K562 (cell line): ENCODE results near the gene CPA3. TPM values are rescaled to one million over a fixed set of nuclear protein-coding genes. Genes with fewer than 3 reads are reported as not detected.

Source experiments
- ATAC-seq: fragments of 200-7000 bp; cut with Tn5 transposase; 3 replicates; pipeline ENCODE4 v1.9.1; 2020; ENCODE audit warnings: moderate library complexity
- BruUV-seq: library from RNA; stranded (reverse); fragments of 400-500 nt; replicated peaks from 2 replicates; lab custom pipeline; 2021; lab: Mats Ljungman, UMichigan
- CTCF ChIA-PET: fragments of 300-600 bp; formaldehyde crosslinking; extraction: SDS; loops from one replicate; lab custom pipeline; 2021; ENCODE audit warnings: low intra/inter-chr PET ratio; lab: Yijun Ruan, JAX
- POLR2A ChIA-PET: fragments of 300-600, 350-650 bp; sonication (Branson Sonifier 250); formaldehyde crosslinking; extraction: SDS; loops from one replicate; lab custom pipeline; 2021; ENCODE audit warnings: antibody characterized with exemption, inconsistent platforms; lab: Yijun Ruan, JAX
- DNase-seq, 4 experiments: peaks; one replicate each; pipeline versions ENCODE4 v3.0.0 to v3.0.0-alpha.2; 2011 to 2018; ENCODE audit warnings: low spot score in 3 of 4, mixed read lengths in 3 of 4; ENCODE audit errors: extremely low read depth in 1 of 4
- FAIRE-seq: peaks from 2 replicates; lab custom pipeline; 2011; peaks lifted over from hg19 to GRCh38; lab: Jason Lieb, UNC
- H2AFZ ChIP-seq: 2 replicates; pipeline ENCODE4 v1.6.0; 2011; ENCODE audit warnings: low read depth, low read length, control low read depth, inconsistent platforms
- H3K27ac ChIP-seq: fragments of 200-600 bp; 3 replicates; pipeline ENCODE4 v1.8.0; 2011; ENCODE audit warnings: low read depth, mild to moderate bottlenecking, control low read depth, inconsistent platforms, low read length, moderate library complexity, mixed read lengths; ENCODE audit errors: extremely low read depth
- H3K27me3 ChIP-seq, 2 experiments: fragments of 300-600 bp in 1 of 2; 2 replicates in 1 of 2; 3 replicates in 1 of 2; pipeline versions ENCODE4 v1.6.0 to v1.8.0; 2011; ENCODE audit warnings: inconsistent platforms in 2 of 2, low read length in 2 of 2, mild to moderate bottlenecking in 1 of 2, mixed read lengths in 1 of 2, moderate library complexity in 1 of 2; ENCODE audit not compliant: control insufficient read depth in 2 of 2, insufficient read depth in 2 of 2
- H3K36me3 ChIP-seq: fragments of 300-600 bp; 3 replicates; pipeline ENCODE4 v1.8.0; 2011; ENCODE audit warnings: mild to moderate bottlenecking, low read length, inconsistent platforms; ENCODE audit not compliant: control insufficient read depth, insufficient read depth
- H3K4me1 ChIP-seq, 2 experiments: fragments of 200-600 bp in 1 of 2; replicated peaks in 1 of 2; 2 replicates in 1 of 2; 3 replicates in 1 of 2; pipeline versions ENCODE4 v1.5.1 to v1.8.0; 2011; ENCODE audit warnings: inconsistent platforms in 2 of 2, low read length in 2 of 2, mild to moderate bottlenecking in 1 of 2, mixed read lengths in 1 of 2, moderate library complexity in 1 of 2; ENCODE audit not compliant: control insufficient read depth in 2 of 2, insufficient read depth in 2 of 2
- H3K4me2 ChIP-seq: 2 replicates; pipeline ENCODE4 v1.6.1; 2011; ENCODE audit warnings: low read length, control low read depth, inconsistent platforms, mixed read lengths; ENCODE audit not compliant: insufficient read depth
- H3K4me3 ChIP-seq: fragments of 200-600 bp; sonication (generic), shearing (Covaris generic); 2 replicates; pipeline ENCODE4 v1.5.1; 2016; ENCODE audit warnings: control low read depth, inconsistent platforms
- H3K79me2 ChIP-seq: fragments of 200-600 bp; 3 replicates; pipeline ENCODE4 v1.8.0; 2011; ENCODE audit warnings: low read length, inconsistent platforms; ENCODE audit not compliant: control insufficient read depth, insufficient read depth
- H3K9ac ChIP-seq, 2 experiments: 2 replicates each; pipeline versions ENCODE4 v1.6.0 to v1.6.1; 2011; ENCODE audit warnings: low read depth in 2 of 2, low read length in 2 of 2, control low read depth in 1 of 2, inconsistent platforms in 1 of 2, mild to moderate bottlenecking in 1 of 2, mixed read lengths in 1 of 2; ENCODE audit not compliant: insufficient read depth in 1 of 2
- H3K9me1 ChIP-seq: one replicate; pipeline ENCODE4 v1.6.0; 2011; ENCODE audit warnings: inconsistent platforms, mild to moderate bottlenecking, low read length, moderate library complexity; ENCODE audit not compliant: control insufficient read depth, insufficient read depth
- H3K9me3 ChIP-seq: replicated peaks from 2 replicates; pipeline ENCODE4 v1.5.1; 2011; ENCODE audit warnings: low read depth, low read length, inconsistent platforms; ENCODE audit not compliant: control insufficient read depth, insufficient read depth
- H4K20me1 ChIP-seq: replicated peaks from 2 replicates; pipeline ENCODE4 v1.6.1; 2011; ENCODE audit warnings: low read length, inconsistent platforms, mixed read lengths; ENCODE audit not compliant: control insufficient read depth, insufficient read depth
- C11orf30 ChIP-seq: fragments of 450-650 bp; IDR thresholded peaks from 2 replicates; pipeline ENCODE4 v1.6.1; 2016; ENCODE audit warnings: low read depth, mild to moderate bottlenecking
- MAFF ChIP-seq: IDR thresholded peaks from 2 replicates; pipeline ENCODE4 v1.6.1; 2012; ENCODE audit warnings: low read length, improper control_type of control experiment
- MAFK ChIP-seq: IDR thresholded peaks from 2 replicates; pipeline ENCODE4 v1.6.1; 2011; ENCODE audit warnings: low read length, improper control_type of control experiment
- NKRF ChIP-seq: fragments of 450-650 bp; IDR thresholded peaks from 2 replicates; pipeline ENCODE4 v1.6.1; 2016; ENCODE audit warnings: borderline replicate concordance
- ZBTB43 ChIP-seq: sonication (generic); formaldehyde crosslinking; IDR thresholded peaks from 2 replicates; pipeline ENCODE4 v1.8.0; 2023; ENCODE audit warnings: mild to moderate bottlenecking, missing genetic modification reagents
- ZNF316 ChIP-seq: fragments of 450-650 bp; IDR thresholded peaks from 2 replicates; pipeline ENCODE4 v1.6.1; 2016
- WGBS: fragments of 100-300 bp; shearing (Covaris generic); methylation state at CpG from one replicate; pipeline ENCODE4 v1.1.6; 2016; ENCODE audit warnings: low coverage, mixed read lengths; ENCODE audit not compliant: insufficient coverage; ENCODE audit errors: missing lambda C conversion rate; 5-methylcytosine and 5-hydroxymethylcytosine counted together
- in situ Hi-C: fragments of 300-500 bp; cut with MboI; formaldehyde crosslinking; loops from 4 replicates; pipeline ENCODE4 v1.15.0; 2018; ENCODE audit warnings: inconsistent platforms, mixed read lengths
- intact Hi-C: fragments of 100-400 bp; cut with micrococcal nuclease; formaldehyde crosslinking; loops from 2 replicates; pipeline ENCODE4 v1.14.2; 2022
- polyA plus RNA-seq, 8 experiments: library from polyadenylated mRNA; depleted of rRNA in 4 of 8; stranded (reverse) in 5 of 8; unstranded in 3 of 8; fragments of >200 nt; fragmentation: Nextera tagmentation in 2 of 8; fragmentation: Illumina TruSeq in 1 of 8; extraction: Ambion mirVana in 2 of 8; extraction: Trizol in 1 of 8; gene quantifications; 2 replicates each; pipeline versions ENCODE4 v1.2.1 to v1.2.3, GENCODE V29; 2011 to 2014; ENCODE audit warnings: inconsistent platforms in 1 of 8, missing spikeins in 1 of 8
- total RNA-seq, 7 experiments: library from RNA; depleted of rRNA in 6 of 7; stranded (reverse); fragments of >200 nt in 6 of 7; fragmentation: Illumina TruSeq in 2 of 7; extraction: Trizol in 2 of 7; gene quantifications; 2 replicates each; pipeline versions ENCODE4 v1.2.1 to v1.2.3, GENCODE V29; 2011 to 2021; ENCODE audit warnings: low replicate concordance in 1 of 7

The CPA3 gene
- total and polyA plus RNA-seq, 9 of the 15 experiments (the other 6 are each of a cell fraction or from before 2014, with no cell fraction given), result not detected

GRCh38 chr3:148889828-148890227 is 24.7 kb downstream of the CPA3 start:
- no peaks in the 10 kb centered on the region for H4K20me1 ChIP-seq
- H3K27me3 ChIP-seq, result no peaks in the 10 kb centered on the region
- POLR2A ChIA-PET, result no interaction called here
- no peak overlapping the region for H2AFZ ChIP-seq
- H3K4me1 ChIP-seq, result no peaks in the 10 kb centered on the region
- no peaks in the 10 kb centered on the region for H3K9me3 ChIP-seq
- intact Hi-C loops (no loop called here), in situ Hi-C loops (no loop called here)
- no TSS peak for BruUV-seq
- no peak overlapping the region for H3K27ac ChIP-seq
- no peaks in the 10 kb centered on the region for H3K79me2 ChIP-seq
- peak; percentile 59 for TF ChIP-seq C11orf30
- TF ChIP-seq MAFF, result peak; percentile 72
- TF ChIP-seq ZNF316, result peak; percentile 65
- peak; percentile 71 for TF ChIP-seq MAFK
- TF ChIP-seq NKRF, result no peak
- no peak for TF ChIP-seq ZBTB43 (CRISPR knock-in tag)
- CTCF ChIA-PET, result no interaction called here
- H3K36me3 ChIP-seq, result no peaks in the 10 kb centered on the region
- no peak overlapping the region for H3K9ac ChIP-seq
- H3K9me1 ChIP-seq, result no peaks in the 10 kb centered on the region
- H3K4me2 ChIP-seq, result no peak overlapping the region
- ATAC-seq (no peak), DNase-seq (no peak), FAIRE-seq (no peak)
- no peak overlapping the region for H3K4me3 ChIP-seq
- 0% methylated on average over 2 of the region's 2 CpGs for WGBS
